ENCODE results near the gene HES7. TPM values are rescaled to one million over a fixed set of nuclear protein-coding genes. Genes with fewer than 3 reads are reported as not detected.

The HES7 gene
- total RNA-seq, 4 donors from 2014 or later = not detected

DNA sequence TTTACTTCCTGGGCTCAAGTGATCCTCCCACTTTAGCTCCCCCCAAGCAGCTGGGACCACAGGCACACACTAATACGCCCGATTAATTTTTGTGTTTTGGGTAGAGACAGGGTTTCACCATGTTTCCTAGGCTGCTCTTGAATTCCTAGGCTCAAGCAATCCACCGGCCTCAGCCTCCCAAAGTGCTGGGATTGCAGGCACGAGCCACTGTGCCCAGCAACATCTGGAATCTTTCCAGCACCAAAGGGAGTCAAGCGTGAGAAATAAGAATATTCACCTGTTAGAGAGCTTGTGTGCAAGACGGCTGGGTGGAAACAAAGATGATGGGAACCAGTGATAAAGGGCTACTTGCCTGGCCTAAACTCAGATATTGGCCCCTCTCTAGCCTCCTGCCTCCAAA is 22.2 kb downstream of the HES7 start:
- Histone ChIP-seq H3K27me3 (no peaks in the 10 kb centered on the region), H3K4me1 (peaks cover 18% of the 10 kb centered on the region), H3K4me3 (no peak overlapping the region), H3K27ac (no peak overlapping the region), H3K36me3 (no peaks in the 10 kb centered on the region), H3K9me3 (no peaks in the 10 kb centered on the region)
- no peak for TF ChIP-seq POLR2A (IDR thresholded peaks at IDR 0.05)
- TF ChIP-seq, protein P1, sequence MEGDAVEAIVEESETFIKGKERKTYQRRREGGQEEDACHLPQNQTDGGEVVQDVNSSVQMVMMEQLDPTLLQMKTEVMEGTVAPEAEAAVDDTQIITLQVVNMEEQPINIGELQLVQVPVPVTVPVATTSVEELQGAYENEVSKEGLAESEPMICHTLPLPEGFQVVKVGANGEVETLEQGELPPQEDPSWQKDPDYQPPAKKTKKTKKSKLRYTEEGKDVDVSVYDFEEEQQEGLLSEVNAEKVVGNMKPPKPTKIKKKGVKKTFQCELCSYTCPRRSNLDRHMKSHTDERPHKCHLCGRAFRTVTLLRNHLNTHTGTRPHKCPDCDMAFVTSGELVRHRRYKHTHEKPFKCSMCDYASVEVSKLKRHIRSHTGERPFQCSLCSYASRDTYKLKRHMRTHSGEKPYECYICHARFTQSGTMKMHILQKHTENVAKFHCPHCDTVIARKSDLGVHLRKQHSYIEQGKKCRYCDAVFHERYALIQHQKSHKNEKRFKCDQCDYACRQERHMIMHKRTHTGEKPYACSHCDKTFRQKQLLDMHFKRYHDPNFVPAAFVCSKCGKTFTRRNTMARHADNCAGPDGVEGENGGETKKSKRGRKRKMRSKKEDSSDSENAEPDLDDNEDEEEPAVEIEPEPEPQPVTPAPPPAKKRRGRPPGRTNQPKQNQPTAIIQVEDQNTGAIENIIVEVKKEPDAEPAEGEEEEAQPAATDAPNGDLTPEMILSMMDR (IDR thresholded peaks at IDR 0.05) = no peak
- TF ChIP-seq EP300 (IDR thresholded peaks at IDR 0.05) = no peak
- TF ChIP-seq POLR2AphosphoS5 (IDR thresholded peaks at IDR 0.05) = no peak
- 83% methylated on average over 6 of the region's 6 CpGs for WGBS
- DNase-seq (ENCODE audit: low spot score in 2 of 2) = no peak

DNA sequence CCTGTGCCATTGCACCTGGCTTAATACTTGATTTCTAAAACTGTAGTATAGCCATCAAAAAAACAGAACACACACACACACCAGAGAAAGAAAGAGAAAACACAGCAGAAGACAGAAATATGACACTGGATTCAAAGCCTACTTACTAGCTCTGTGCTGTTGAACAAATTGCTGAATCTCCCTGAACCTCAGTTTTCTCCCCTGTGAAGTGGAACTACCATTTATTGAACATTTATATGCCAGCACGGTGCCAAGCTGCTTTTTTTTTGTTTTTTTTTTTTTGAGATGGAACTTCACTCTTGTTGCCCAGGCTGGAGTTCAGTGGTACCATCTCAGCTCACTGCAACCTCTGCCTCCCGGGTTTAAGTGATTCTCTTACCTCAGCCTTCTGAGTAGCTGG is 23.1 kb downstream of the HES7 start:
- Histone ChIP-seq H3K4me1 (peaks cover 10% of the 10 kb centered on the region), H3K27ac (no peak overlapping the region), H3K4me3 (no peak overlapping the region), H3K27me3 (no peaks in the 10 kb centered on the region), H3K9me3 (no peaks in the 10 kb centered on the region), H3K36me3 (no peaks in the 10 kb centered on the region)
- no peak for DNase-seq (ENCODE audit: low spot score in 2 of 2)
- WGBS = 81% methylated on average over 2 of the region's 2 CpGs
- no peak for TF ChIP-seq POLR2A (IDR thresholded peaks at IDR 0.05)
- TF ChIP-seq POLR2AphosphoS5 (IDR thresholded peaks at IDR 0.05) = no peak
- no peak for TF ChIP-seq EP300 (IDR thresholded peaks at IDR 0.05)
- TF ChIP-seq, protein P1 (IDR thresholded peaks at IDR 0.05) = no peak

DNA sequence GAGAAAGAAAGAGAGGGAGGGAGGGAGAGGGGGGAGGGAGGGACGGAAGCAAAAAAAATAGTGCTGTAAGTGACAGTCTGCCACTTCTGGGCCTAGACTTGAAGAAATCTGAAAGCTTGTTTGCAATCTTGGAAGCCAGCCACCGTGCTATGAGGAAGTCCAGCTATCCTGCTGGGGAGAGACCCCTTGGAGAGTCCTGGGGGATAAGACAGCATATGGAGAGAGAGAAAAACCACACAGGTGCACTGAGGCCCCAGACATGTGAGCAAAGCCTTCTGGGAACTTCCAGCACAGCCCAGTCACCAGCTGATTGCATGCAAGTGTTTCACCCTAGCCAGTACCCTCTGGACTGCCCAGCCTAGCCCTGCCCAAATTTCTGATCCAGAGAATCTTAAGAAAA is 23.8 kb downstream of the HES7 start:
- no peaks in the 10 kb centered on the region for H3K36me3 ChIP-seq
- H3K9me3 ChIP-seq = no peaks in the 10 kb centered on the region
- no peak for DNase-seq (ENCODE audit: low spot score in 2 of 2)
- H3K27ac ChIP-seq = no peak overlapping the region
- no peak overlapping the region for H3K4me3 ChIP-seq
- peaks cover 10% of the 10 kb centered on the region for H3K4me1 ChIP-seq
- TF ChIP-seq EP300 (IDR thresholded peaks at IDR 0.05) = no peak
- TF ChIP-seq, protein P1 (IDR thresholded peaks at IDR 0.05) = no peak
- TF ChIP-seq POLR2AphosphoS5 (IDR thresholded peaks at IDR 0.05) = no peak
- TF ChIP-seq POLR2A (IDR thresholded peaks at IDR 0.05) = no peak
- 47% methylated on average over 2 of the region's 2 CpGs for WGBS
- no peaks in the 10 kb centered on the region for H3K27me3 ChIP-seq

DNA sequence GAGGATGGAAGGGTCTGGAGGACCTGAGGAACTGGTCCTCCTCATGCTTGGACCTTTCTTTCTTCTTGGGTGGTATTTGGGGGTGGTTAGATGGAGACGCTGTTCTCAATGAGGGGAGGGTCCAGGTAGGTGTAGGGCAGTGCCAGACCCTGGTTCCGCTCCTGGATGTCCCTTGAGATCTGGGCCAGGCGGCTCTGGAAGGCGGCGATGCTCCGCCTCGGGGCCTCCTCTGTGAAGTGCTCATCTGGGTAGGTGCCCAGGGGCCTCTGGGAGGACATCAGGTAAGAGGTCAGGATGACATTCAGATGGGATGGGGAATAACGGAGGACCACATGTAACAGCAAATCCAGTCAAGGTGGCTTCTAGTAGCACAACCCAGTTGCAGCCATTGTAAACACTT is 27.4 kb downstream of the HES7 start:
- WGBS = 89% methylated on average over 8 of the region's 8 CpGs
- peaks cover 1% of the 10 kb centered on the region for H3K27me3 ChIP-seq
- no peak for DNase-seq (ENCODE audit: low spot score in 2 of 2)

DNA sequence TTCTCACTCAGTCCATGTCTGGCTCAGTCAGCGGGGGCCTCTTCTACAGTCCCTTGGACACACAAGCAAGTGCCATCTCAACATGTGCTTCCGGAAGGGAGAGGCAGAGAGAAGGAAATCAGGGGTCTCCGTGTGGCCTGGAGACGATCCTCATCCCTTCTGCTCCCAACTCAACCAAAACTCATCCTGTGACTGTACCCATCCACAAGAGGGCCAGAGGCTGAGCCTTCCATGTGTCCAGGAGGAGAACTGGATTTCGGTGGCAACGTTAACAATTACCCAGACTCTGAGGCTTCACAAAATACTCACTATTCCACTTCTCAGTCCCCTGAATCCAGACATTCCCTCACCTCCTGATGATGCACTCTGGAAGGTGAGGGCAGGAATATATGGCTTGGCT is 28.5 kb downstream of the HES7 start:
- H3K4me3 ChIP-seq = no peak overlapping the region
- TF ChIP-seq, protein P1 (IDR thresholded peaks at IDR 0.05) = no peak
- TF ChIP-seq EP300 (IDR thresholded peaks at IDR 0.05) = no peak
- no peak for TF ChIP-seq POLR2A (IDR thresholded peaks at IDR 0.05)
- no peak for TF ChIP-seq POLR2AphosphoS5 (IDR thresholded peaks at IDR 0.05)
- no peaks in the 10 kb centered on the region for H3K36me3 ChIP-seq
- no peak for DNase-seq (ENCODE audit: low spot score in 2 of 2)
- peaks cover 5% of the 10 kb centered on the region for H3K4me1 ChIP-seq
- H3K9me3 ChIP-seq = no peaks in the 10 kb centered on the region
- peaks cover 13% of the 10 kb centered on the region for H3K27me3 ChIP-seq
- no peak overlapping the region for H3K27ac ChIP-seq
- 79% methylated on average over 6 of the region's 6 CpGs for WGBS

More for the DNA sequence above, 27.4 kb downstream of the HES7 start:
- TF ChIP-seq POLR2A (IDR thresholded peaks at IDR 0.05) (no peak), EP300 (IDR thresholded peaks at IDR 0.05) (no peak)
- H3K4me1 ChIP-seq = peaks cover 5% of the 10 kb centered on the region
- no peaks in the 10 kb centered on the region for H3K36me3 ChIP-seq
- H3K9me3 ChIP-seq = no peaks in the 10 kb centered on the region
- no peak overlapping the region for H3K27ac ChIP-seq
- no peak overlapping the region for H3K4me3 ChIP-seq
